SK-N-SH (cell line): ENCODE data around the gene C10orf67.

ENCODE experiments used
- FOXM1 ChIP-seq: IDR thresholded peaks from 2 replicates; pipeline ENCODE4 v1.4.0; 2012; ENCODE audit warnings: low read depth, mild to moderate bottlenecking
- TF ChIP-seq, protein P1 (sequence below): fragments of 200-600 bp; sonication (generic); IDR thresholded peaks from 2 replicates; pipeline ENCODE4 v1.6.1; 2017; ENCODE audit warnings: antibody characterized with exemption, mild to moderate bottlenecking, moderate library complexity

DNA sequence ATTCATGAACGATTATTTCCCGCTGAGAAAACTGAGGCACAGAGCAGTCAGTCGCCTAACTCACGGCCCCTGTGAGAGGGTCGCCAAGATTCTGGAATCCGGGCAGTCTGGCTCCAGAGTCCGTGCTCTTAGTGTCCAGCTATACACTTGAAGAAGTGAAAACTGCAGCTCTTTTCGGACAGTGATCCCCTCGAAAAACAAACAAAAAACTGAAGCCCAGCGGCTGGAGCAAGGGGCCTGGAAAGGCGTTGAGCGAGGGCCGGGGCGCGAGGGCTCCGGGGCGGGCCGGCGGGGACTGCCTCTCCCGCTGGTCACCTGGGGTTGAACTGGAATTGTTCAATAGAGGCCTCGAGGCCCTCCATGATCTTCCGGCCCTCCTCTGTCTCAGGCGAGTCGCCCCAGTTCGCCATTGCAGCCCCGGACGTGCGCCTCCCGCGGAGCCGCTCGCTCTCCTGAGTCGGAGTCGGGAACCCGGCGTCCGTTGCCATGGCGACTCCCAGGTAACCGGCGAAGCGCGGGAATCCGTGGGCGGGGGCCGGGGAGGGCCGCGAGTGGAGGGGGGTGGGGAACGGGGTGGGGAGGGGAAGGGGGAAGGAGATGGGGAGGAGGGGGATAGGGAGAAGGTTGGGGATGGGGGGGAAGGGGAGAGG is 881 bp downstream of the C10orf67 start:
- TF ChIP-seq, protein P1, sequence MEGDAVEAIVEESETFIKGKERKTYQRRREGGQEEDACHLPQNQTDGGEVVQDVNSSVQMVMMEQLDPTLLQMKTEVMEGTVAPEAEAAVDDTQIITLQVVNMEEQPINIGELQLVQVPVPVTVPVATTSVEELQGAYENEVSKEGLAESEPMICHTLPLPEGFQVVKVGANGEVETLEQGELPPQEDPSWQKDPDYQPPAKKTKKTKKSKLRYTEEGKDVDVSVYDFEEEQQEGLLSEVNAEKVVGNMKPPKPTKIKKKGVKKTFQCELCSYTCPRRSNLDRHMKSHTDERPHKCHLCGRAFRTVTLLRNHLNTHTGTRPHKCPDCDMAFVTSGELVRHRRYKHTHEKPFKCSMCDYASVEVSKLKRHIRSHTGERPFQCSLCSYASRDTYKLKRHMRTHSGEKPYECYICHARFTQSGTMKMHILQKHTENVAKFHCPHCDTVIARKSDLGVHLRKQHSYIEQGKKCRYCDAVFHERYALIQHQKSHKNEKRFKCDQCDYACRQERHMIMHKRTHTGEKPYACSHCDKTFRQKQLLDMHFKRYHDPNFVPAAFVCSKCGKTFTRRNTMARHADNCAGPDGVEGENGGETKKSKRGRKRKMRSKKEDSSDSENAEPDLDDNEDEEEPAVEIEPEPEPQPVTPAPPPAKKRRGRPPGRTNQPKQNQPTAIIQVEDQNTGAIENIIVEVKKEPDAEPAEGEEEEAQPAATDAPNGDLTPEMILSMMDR: no peak
- TF ChIP-seq FOXM1: no peak
